ENCODE results near the gene PRICKLE4.

DNA sequence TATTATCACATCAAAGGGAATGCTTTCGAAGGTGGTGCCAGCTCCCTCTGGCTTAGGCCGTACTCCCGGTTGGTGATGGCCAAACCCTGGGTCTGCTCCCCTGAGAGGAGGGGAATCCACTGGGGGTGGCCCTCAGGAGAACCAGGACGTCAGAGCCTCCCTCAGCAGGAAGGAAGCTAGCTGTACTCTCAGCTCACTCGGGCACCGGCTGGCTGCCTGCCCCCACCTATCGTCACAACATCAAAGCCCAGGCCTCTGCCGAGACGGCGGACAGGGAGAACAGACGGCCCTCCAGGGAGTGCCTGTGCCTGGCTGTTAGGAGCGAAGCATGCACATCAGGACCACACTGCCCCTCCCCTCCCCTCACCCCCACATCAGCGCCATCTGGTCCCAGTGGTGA is 24.2 kb upstream of the PRICKLE4 start:
- TF ChIP-seq BHLHE40 (IDR thresholded peaks at IDR 0.05; ENCODE audit: low read length) (no peak), TOPORS (CRISPR knock-in tag; IDR thresholded peaks at IDR 0.05) (no peak), SCMH1 (CRISPR knock-in tag; IDR thresholded peaks at IDR 0.05; ENCODE audit: borderline replicate concordance) (no peak), ZNF792 (CRISPR knock-in tag; IDR thresholded peaks at IDR 0.05) (no peak), SAFB2 (CRISPR knock-in tag; IDR thresholded peaks at IDR 0.05; ENCODE audit: borderline replicate concordance, low read depth) (no peak)
- TF ChIP-seq, protein P1, sequence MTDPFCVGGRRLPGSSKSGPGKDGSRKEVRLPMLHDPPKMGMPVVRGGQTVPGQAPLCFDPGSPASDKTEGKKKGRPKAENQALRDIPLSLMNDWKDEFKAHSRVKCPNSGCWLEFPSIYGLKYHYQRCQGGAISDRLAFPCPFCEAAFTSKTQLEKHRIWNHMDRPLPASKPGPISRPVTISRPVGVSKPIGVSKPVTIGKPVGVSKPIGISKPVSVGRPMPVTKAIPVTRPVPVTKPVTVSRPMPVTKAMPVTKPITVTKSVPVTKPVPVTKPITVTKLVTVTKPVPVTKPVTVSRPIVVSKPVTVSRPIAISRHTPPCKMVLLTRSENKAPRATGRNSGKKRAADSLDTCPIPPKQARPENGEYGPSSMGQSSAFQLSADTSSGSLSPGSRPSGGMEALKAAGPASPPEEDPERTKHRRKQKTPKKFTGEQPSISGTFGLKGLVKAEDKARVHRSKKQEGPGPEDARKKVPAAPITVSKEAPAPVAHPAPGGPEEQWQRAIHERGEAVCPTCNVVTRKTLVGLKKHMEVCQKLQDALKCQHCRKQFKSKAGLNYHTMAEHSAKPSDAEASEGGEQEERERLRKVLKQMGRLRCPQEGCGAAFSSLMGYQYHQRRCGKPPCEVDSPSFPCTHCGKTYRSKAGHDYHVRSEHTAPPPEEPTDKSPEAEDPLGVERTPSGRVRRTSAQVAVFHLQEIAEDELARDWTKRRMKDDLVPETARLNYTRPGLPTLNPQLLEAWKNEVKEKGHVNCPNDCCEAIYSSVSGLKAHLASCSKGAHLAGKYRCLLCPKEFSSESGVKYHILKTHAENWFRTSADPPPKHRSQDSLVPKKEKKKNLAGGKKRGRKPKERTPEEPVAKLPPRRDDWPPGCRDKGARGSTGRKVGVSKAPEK (CRISPR knock-in tag; IDR thresholded peaks at IDR 0.05; ENCODE audit: borderline replicate concordance), result no peak
- TF ChIP-seq, protein P2, sequence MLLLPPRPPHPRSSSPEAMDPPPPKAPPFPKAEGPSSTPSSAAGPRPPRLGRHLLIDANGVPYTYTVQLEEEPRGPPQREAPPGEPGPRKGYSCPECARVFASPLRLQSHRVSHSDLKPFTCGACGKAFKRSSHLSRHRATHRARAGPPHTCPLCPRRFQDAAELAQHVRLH (CRISPR knock-in tag; IDR thresholded peaks at IDR 0.05; ENCODE audit: borderline replicate concordance, low read depth), result no peak
- TF ChIP-seq, protein P3, sequence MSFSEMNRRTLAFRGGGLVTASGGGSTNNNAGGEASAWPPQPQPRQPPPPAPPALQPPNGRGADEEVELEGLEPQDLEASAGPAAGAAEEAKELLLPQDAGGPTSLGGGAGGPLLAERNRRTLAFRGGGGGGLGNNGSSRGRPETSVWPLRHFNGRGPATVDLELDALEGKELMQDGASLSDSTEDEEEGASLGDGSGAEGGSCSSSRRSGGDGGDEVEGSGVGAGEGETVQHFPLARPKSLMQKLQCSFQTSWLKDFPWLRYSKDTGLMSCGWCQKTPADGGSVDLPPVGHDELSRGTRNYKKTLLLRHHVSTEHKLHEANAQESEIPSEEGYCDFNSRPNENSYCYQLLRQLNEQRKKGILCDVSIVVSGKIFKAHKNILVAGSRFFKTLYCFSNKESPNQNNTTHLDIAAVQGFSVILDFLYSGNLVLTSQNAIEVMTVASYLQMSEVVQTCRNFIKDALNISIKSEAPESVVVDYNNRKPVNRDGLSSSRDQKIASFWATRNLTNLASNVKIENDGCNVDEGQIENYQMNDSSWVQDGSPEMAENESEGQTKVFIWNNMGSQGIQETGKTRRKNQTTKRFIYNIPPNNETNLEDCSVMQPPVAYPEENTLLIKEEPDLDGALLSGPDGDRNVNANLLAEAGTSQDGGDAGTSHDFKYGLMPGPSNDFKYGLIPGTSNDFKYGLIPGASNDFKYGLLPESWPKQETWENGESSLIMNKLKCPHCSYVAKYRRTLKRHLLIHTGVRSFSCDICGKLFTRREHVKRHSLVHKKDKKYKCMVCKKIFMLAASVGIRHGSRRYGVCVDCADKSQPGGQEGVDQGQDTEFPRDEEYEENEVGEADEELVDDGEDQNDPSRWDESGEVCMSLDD (CRISPR knock-in tag; IDR thresholded peaks at IDR 0.05; ENCODE audit: borderline replicate concordance), result no peak

Measured in HepG2 (cell line).